ENCODE measurements around the gene ROR1.

GRCh38 chr1:64186138-64186897 lies 412.5 kb downstream of the ROR1 start:
- TF ChIP-seq EZH2 (optimal IDR thresholded peaks at IDR 0.05; ENCODE audit: low read depth, low read length), result no peak
- TF ChIP-seq, protein P1, sequence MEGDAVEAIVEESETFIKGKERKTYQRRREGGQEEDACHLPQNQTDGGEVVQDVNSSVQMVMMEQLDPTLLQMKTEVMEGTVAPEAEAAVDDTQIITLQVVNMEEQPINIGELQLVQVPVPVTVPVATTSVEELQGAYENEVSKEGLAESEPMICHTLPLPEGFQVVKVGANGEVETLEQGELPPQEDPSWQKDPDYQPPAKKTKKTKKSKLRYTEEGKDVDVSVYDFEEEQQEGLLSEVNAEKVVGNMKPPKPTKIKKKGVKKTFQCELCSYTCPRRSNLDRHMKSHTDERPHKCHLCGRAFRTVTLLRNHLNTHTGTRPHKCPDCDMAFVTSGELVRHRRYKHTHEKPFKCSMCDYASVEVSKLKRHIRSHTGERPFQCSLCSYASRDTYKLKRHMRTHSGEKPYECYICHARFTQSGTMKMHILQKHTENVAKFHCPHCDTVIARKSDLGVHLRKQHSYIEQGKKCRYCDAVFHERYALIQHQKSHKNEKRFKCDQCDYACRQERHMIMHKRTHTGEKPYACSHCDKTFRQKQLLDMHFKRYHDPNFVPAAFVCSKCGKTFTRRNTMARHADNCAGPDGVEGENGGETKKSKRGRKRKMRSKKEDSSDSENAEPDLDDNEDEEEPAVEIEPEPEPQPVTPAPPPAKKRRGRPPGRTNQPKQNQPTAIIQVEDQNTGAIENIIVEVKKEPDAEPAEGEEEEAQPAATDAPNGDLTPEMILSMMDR (IDR thresholded peaks at IDR 0.05; ENCODE audit: low read length), result no peak
- TF ChIP-seq EZH2phosphoT487 (IDR thresholded peaks at IDR 0.05; ENCODE audit: low read length), result no peak
